C4-2B (cell line): ENCODE data around the gene KDM1A.

Experiments
- ZFX ChIP-seq: fragments of 450-650 bp; IDR thresholded peaks from 2 replicates; pipeline ENCODE4 v1.6.1; 2017
- TF ChIP-seq, protein P1 (sequence below): fragments of 450-650 bp; conservative IDR thresholded peaks from 2 replicates; pipeline ENCODE4 v1.5.1; 2017; ENCODE audit warnings: mild to moderate bottlenecking

DNA sequence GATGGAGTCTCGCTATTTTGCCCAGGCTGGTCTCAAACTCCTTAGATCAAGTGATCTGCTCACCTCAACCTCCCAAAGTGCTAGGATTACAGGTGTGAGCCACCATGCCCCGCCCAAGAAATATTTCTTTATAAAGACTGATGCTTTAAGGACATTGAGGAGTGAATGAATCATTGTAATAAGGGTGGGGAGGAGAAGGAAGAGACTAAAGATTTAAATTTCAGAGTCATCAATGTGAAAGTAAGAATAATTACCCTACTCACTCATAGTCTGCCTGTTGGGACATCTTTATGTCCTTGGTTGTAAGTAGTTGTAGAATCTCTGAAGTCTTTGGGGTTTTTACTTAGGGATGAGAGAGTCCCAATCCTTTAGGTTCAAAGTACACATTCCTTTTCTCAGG is 7.3 kb downstream of the KDM1A start:
- TF ChIP-seq, protein P1, sequence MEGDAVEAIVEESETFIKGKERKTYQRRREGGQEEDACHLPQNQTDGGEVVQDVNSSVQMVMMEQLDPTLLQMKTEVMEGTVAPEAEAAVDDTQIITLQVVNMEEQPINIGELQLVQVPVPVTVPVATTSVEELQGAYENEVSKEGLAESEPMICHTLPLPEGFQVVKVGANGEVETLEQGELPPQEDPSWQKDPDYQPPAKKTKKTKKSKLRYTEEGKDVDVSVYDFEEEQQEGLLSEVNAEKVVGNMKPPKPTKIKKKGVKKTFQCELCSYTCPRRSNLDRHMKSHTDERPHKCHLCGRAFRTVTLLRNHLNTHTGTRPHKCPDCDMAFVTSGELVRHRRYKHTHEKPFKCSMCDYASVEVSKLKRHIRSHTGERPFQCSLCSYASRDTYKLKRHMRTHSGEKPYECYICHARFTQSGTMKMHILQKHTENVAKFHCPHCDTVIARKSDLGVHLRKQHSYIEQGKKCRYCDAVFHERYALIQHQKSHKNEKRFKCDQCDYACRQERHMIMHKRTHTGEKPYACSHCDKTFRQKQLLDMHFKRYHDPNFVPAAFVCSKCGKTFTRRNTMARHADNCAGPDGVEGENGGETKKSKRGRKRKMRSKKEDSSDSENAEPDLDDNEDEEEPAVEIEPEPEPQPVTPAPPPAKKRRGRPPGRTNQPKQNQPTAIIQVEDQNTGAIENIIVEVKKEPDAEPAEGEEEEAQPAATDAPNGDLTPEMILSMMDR: no peak
- TF ChIP-seq ZFX: no peak
